ENCODE results near the gene TPI1.

GRCh38 chr12:6866920-6867412 is 365 bp upstream of the TPI1 start:
- TF ChIP-seq CTCF (IDR thresholded peaks at IDR 0.05 in 4 of 5, conservative IDR thresholded peaks at IDR 0.05 in 1 of 5) (no peak), POLR2A (IDR thresholded peaks at IDR 0.05) (no peak)
